Stimulated activated CD8-positive, alpha-beta memory T cell treated with anti-CD3 and anti-CD28 coated beads, Interleukin-7, amount 100 ng/mL, for 24 hours (primary cell): ENCODE data around the gene MAB21L3.
A peak's percentile ranks its signal among the peaks of the same experiment; 100 is the strongest.
"Not testable (repeated sequence)": the region's sequence is repeated elsewhere in the genome, so short reads cannot be mapped to it uniquely, and the experiment has no call there.

Source experiments
- DNase-seq: peaks from one replicate; pipeline ENCODE4 v3.0.0-alpha.2; 2020; ENCODE audit warnings: low read depth

The MAB21L3 gene

GRCh38 chr1:116138277-116138792 is 27.1 kb downstream of the MAB21L3 start:
- DNase-seq, result no peak

- DNase-seq, result no peak
Measured at GRCh38 chr1:116139592-116140134, 28.5 kb downstream of the MAB21L3 start.

GRCh38 chr1:116144151-116144550 is 33.0 kb downstream of the MAB21L3 start:
- DNase-seq, result no peak

GRCh38 chr1:116146447-116147113 is 35.4 kb downstream of the MAB21L3 start:
- DNase-seq, result not testable (repeated sequence)

GRCh38 chr1:116147114-116147510 is 35.9 kb downstream of the MAB21L3 start:
- DNase-seq, result no peak

- DNase-seq, result no peak
Measured at GRCh38 chr1:116147972-116148371, 36.8 kb downstream of the MAB21L3 start.

GRCh38 chr1:116148967-116149366 is 37.8 kb downstream of the MAB21L3 start:
- no peak for DNase-seq

GRCh38 chr1:116150368-116150767 is 39.2 kb downstream of the MAB21L3 start:
- no peak for DNase-seq

- DNase-seq, result peak; percentile 43
Measured at GRCh38 chr1:116151739-116152576, 40.8 kb downstream of the MAB21L3 start.

- DNase-seq, result no peak
Measured at GRCh38 chr1:116152577-116152943, 41.4 kb downstream of the MAB21L3 start.

- DNase-seq, result no peak
Measured at GRCh38 chr1:116152950-116153691, 41.9 kb downstream of the MAB21L3 start.

- no peak for DNase-seq
Measured at GRCh38 chr1:116153692-116154031, 42.5 kb downstream of the MAB21L3 start.

- DNase-seq, result no peak
Measured at GRCh38 chr1:116154536-116154935, 43.3 kb downstream of the MAB21L3 start.

- DNase-seq, result no peak
Measured at GRCh38 chr1:116157096-116157495, 45.9 kb downstream of the MAB21L3 start.

- DNase-seq, result no peak
Measured at GRCh38 chr1:116159177-116159576, 48.0 kb downstream of the MAB21L3 start.

GRCh38 chr1:116159611-116160010 is 48.4 kb downstream of the MAB21L3 start:
- no peak for DNase-seq

GRCh38 chr1:116161390-116161789 is 50.2 kb downstream of the MAB21L3 start:
- no peak for DNase-seq

GRCh38 chr1:116161877-116162390 is 50.7 kb downstream of the MAB21L3 start:
- no peak for DNase-seq

GRCh38 chr1:116163533-116163932 is 52.3 kb downstream of the MAB21L3 start:
- DNase-seq, result no peak

- no peak for DNase-seq
Measured at GRCh38 chr1:116164150-116164549, 53.0 kb downstream of the MAB21L3 start.

- DNase-seq, result no peak
Measured at GRCh38 chr1:116164604-116165368, 53.6 kb downstream of the MAB21L3 start.
